NT2/D1 (cell line): ENCODE results near the gene SERPINB1.

Source experiments
- YY1 ChIP-seq: IDR thresholded peaks from 2 replicates; pipeline ENCODE4 v1.6.1; 2011; ENCODE audit not compliant: insufficient read length, insufficient read depth
- ZNF274 ChIP-seq: IDR thresholded peaks from 2 replicates; pipeline ENCODE4 v1.6.1; 2011; ENCODE audit warnings: mild to moderate bottlenecking, low read depth, low read length

GRCh38 chr6:2807342-2808090 lies 34.1 kb downstream of the SERPINB1 start:
- TF ChIP-seq YY1 (no peak), ZNF274 (no peak)
